ENCODE measurements around the gene GPM6B.

- TF ChIP-seq CTCF (IDR thresholded peaks at IDR 0.05) (no peak), EP300 (IDR thresholded peaks at IDR 0.05) (no peak), POLR2A (IDR thresholded peaks at IDR 0.05) (no peak)
Observed at GRCh38 chrX:13837290-13837745, 20.4 kb upstream of the GPM6B start.

Measured in tibial nerve (tissue), 4 donors.